ENCODE data around the gene ZNF536. TPM values are rescaled to one million over a fixed set of nuclear protein-coding genes. Genes with fewer than 3 reads are reported as not detected.
A peak's percentile ranks its signal among the peaks of the same experiment; 100 is the strongest.

ZNF536 gene
- total RNA-seq, 1 experiment from 2014 or later: 2.9 TPM

DNA sequence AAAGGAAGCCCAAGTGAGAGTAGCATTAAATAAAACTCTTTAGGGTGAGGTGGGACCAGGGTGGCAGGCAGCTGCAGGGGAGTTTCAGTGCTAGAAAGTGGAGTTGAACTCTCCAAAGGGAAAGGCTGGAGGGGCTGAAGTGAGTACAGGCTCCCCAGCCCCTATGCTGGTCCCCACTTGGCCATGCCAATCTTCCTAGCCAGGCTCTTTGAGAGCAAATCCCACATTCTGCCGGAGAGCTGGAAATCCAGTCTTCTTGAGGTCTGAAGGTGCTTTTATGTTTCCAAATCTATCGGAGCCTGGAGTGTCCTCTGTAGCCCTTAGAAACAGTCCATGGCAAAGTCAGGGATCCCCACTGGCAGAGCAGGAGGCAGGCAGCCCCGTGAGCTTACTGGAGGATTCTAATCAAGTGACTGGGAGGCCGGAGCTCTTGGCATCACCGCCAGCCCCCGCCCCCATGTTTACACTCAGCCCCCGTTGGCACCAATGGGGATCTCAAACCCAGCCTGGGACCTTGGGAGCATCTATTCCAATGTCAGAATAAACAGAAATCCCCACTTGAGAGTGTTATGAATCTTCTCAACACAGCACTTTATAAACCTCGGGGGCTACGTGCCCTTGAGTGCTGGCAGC lies 18.3 kb downstream of the ZNF536 start:
- intact Hi-C loops (cut with micrococcal nuclease; ENCODE audit: unreplicated experiment): no loop called here
- Histone ChIP-seq H3K4me3 (ENCODE audit: low read depth, low read length, poor library complexity, severe bottlenecking) (no peak overlapping the region), H3K27me3 (replicated peaks; ENCODE audit: insufficient read depth, low read depth, low read length, poor library complexity) (no peaks in the 10 kb centered on the region), H3K27ac (ENCODE audit: low read depth, low read length, poor library complexity, severe bottlenecking) (no peak overlapping the region), H3K4me1 (ENCODE audit: insufficient read depth, low read length, poor library complexity, severe bottlenecking) (no peaks in the 10 kb centered on the region), H3K9me3 (ENCODE audit: low read depth, low read length, poor library complexity, severe bottlenecking) (no peaks in the 10 kb centered on the region), H3K36me3 (ENCODE audit: insufficient read depth, low read length, poor library complexity, severe bottlenecking) (no peaks in the 10 kb centered on the region)
- ChIA-PET CTCF (no interaction called here), POLR2A (ENCODE audit: low non-redundant PET) (no interaction called here)
- TF ChIP-seq EZH2 (IDR thresholded peaks at IDR 0.05; ENCODE audit: borderline replicate concordance, low read depth, low read length, poor library complexity, severe bottlenecking): no peak
- TF ChIP-seq, protein P1, sequence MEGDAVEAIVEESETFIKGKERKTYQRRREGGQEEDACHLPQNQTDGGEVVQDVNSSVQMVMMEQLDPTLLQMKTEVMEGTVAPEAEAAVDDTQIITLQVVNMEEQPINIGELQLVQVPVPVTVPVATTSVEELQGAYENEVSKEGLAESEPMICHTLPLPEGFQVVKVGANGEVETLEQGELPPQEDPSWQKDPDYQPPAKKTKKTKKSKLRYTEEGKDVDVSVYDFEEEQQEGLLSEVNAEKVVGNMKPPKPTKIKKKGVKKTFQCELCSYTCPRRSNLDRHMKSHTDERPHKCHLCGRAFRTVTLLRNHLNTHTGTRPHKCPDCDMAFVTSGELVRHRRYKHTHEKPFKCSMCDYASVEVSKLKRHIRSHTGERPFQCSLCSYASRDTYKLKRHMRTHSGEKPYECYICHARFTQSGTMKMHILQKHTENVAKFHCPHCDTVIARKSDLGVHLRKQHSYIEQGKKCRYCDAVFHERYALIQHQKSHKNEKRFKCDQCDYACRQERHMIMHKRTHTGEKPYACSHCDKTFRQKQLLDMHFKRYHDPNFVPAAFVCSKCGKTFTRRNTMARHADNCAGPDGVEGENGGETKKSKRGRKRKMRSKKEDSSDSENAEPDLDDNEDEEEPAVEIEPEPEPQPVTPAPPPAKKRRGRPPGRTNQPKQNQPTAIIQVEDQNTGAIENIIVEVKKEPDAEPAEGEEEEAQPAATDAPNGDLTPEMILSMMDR (conservative IDR thresholded peaks at IDR 0.05; ENCODE audit: low read depth, low read length): no peak
- no TSS peak for BruUV-seq (replicated peaks)
- DNase-seq (ENCODE audit: low spot score): no peak

DNA sequence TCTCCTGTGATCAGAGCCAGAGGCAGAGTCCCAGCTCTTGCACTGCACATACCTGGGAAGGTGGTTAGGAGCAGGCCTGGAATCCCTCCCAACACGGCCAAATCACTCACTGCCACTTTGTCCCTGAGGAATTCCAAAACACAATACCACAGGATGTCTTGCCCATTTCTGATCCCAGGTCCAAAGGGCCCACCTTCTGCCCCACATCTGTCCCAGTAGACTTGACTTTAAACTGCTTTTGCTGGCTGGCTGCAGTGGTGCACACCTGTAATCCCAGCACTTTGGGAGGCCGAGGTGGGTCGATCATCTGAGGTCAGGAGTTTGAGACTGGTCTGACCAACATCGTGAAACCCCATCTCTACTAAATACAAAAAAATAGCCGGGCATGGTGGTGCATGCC lies 18.9 kb downstream of the ZNF536 start:
- Histone ChIP-seq H3K9me3 (ENCODE audit: low read depth, low read length, poor library complexity, severe bottlenecking) (no peaks in the 10 kb centered on the region), H3K27ac (ENCODE audit: low read depth, low read length, poor library complexity, severe bottlenecking) (no peak overlapping the region), H3K36me3 (ENCODE audit: insufficient read depth, low read length, poor library complexity, severe bottlenecking) (no peaks in the 10 kb centered on the region), H3K27me3 (replicated peaks; ENCODE audit: insufficient read depth, low read depth, low read length, poor library complexity) (no peaks in the 10 kb centered on the region), H3K4me1 (ENCODE audit: insufficient read depth, low read length, poor library complexity, severe bottlenecking) (no peaks in the 10 kb centered on the region), H3K4me3 (ENCODE audit: low read depth, low read length, poor library complexity, severe bottlenecking) (no peak overlapping the region)
- DNase-seq (ENCODE audit: low spot score): no peak
- POLR2A ChIA-PET (ENCODE audit: low non-redundant PET): no interaction called here
- TF ChIP-seq, protein P1 (conservative IDR thresholded peaks at IDR 0.05; ENCODE audit: low read depth, low read length): no peak
- no peak for TF ChIP-seq EZH2 (IDR thresholded peaks at IDR 0.05; ENCODE audit: borderline replicate concordance, low read depth, low read length, poor library complexity, severe bottlenecking)
- no TSS peak for BruUV-seq (replicated peaks)
- intact Hi-C loops (cut with micrococcal nuclease; ENCODE audit: unreplicated experiment): no loop called here
- CTCF ChIA-PET: no interaction called here

DNA sequence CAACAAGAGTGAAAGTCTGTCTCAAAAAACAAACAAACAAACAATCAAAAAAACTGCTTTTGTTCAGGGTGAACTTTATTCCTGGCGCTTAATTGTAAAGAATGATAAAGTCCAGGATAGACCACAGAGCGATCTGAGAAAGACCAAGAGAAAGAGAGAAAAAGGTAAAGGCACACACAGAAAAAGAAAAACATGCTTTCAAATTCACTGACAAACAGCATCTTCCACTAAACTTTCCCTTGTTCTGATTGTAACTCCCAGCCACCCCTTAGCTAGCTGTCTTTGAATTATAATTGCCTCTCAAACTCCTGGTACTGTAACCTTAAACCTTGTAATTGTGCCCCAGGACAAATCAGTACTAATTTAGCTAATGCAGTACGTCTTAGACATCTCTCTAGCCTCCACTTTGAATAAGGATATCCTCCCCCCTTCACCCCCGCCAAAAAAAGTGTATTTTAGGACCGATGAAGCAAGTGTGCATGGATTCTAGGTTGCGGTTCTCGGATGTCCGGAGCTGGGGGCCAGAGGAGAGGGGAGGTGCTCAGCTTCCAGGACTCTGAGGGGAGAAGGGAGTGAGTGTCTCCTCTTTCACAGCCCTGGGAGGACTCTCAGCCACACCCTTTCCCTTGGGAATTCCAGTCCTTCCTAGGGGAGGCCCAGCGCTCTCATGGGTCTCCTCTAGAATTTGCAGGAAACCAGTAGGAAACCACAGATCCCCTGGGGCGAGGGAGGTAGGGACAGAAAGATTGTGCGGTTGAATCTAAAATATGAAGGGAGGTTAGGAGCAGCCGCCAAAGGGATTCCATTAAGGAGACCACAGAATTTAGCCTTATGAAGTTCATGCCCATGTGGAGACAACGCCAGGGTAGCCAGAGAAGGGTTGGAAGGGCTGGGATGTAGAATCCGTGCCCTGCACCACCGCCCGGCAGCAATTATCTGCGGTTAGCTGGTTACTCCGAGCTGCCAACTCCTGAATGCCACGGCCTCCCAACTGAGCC lies 19.7 kb downstream of the ZNF536 start:
- DNase-seq (ENCODE audit: low spot score): peak; percentile 65
- Histone ChIP-seq H3K4me3 (ENCODE audit: low read depth, low read length, poor library complexity, severe bottlenecking) (no peak overlapping the region), H3K36me3 (ENCODE audit: insufficient read depth, low read length, poor library complexity, severe bottlenecking) (no peaks in the 10 kb centered on the region), H3K4me1 (ENCODE audit: insufficient read depth, low read length, poor library complexity, severe bottlenecking) (no peaks in the 10 kb centered on the region), H3K27me3 (replicated peaks; ENCODE audit: insufficient read depth, low read depth, low read length, poor library complexity) (no peaks in the 10 kb centered on the region), H3K27ac (ENCODE audit: low read depth, low read length, poor library complexity, severe bottlenecking) (no peak overlapping the region), H3K9me3 (ENCODE audit: low read depth, low read length, poor library complexity, severe bottlenecking) (no peaks in the 10 kb centered on the region)
- POLR2A ChIA-PET (ENCODE audit: low non-redundant PET): no interaction called here
- TF ChIP-seq, protein P1 (conservative IDR thresholded peaks at IDR 0.05; ENCODE audit: low read depth, low read length): no peak
- TF ChIP-seq EZH2 (IDR thresholded peaks at IDR 0.05; ENCODE audit: borderline replicate concordance, low read depth, low read length, poor library complexity, severe bottlenecking): no peak
- intact Hi-C loops (cut with micrococcal nuclease; ENCODE audit: unreplicated experiment): no loop called here
- BruUV-seq (replicated peaks): no TSS peak
- CTCF ChIA-PET: no interaction called here
